GM19240 (cell line): ENCODE measurements around the gene LMCD1.
A peak's percentile ranks its signal among the peaks of the same experiment; 100 is the strongest.

Experiments used
- DNase-seq: peaks from one replicate; pipeline ENCODE4 v3.0.0; 2011; ENCODE audit warnings: low spot score; ENCODE audit not compliant: insufficient read length

Gene LMCD1

GRCh38 chr3:8501371-8502131 lies at the start of gene LMCD1:
Gene LMCD1 (plus strand): TSS chr3:8501823. CDS start chr3:8501939, 116 bp downstream.
- DNase-seq = peak; percentile 31

GRCh38 chr3:8452112-8452511 lies 49.5 kb upstream of the LMCD1 start:
- no peak for DNase-seq

- DNase-seq = no peak
Measured at GRCh38 chr3:8453153-8453552, 48.5 kb upstream of the LMCD1 start.

- no peak for DNase-seq
Measured at GRCh38 chr3:8455526-8456411, 45.9 kb upstream of the LMCD1 start.

GRCh38 chr3:8456412-8456811 lies 45.2 kb upstream of the LMCD1 start:
- DNase-seq = no peak

GRCh38 chr3:8457039-8457438 lies 44.6 kb upstream of the LMCD1 start:
- DNase-seq = no peak

- no peak for DNase-seq
Measured at GRCh38 chr3:8458238-8458661, 43.4 kb upstream of the LMCD1 start.

- no peak for DNase-seq
Measured at GRCh38 chr3:8458711-8459110, 42.9 kb upstream of the LMCD1 start.

GRCh38 chr3:8460050-8460708 lies 41.4 kb upstream of the LMCD1 start:
- no peak for DNase-seq

- DNase-seq = no peak
Measured at GRCh38 chr3:8460815-8461456, 40.7 kb upstream of the LMCD1 start.

- no peak for DNase-seq
Measured at GRCh38 chr3:8464668-8465067, 37.0 kb upstream of the LMCD1 start.

- no peak for DNase-seq
Measured at GRCh38 chr3:8466526-8466925, 35.1 kb upstream of the LMCD1 start.

GRCh38 chr3:8470801-8471200 lies 30.8 kb upstream of the LMCD1 start:
- no peak for DNase-seq

- no peak for DNase-seq
Measured at GRCh38 chr3:8472549-8472948, 29.1 kb upstream of the LMCD1 start.

- DNase-seq = no peak
Measured at GRCh38 chr3:8473029-8473428, 28.6 kb upstream of the LMCD1 start.

GRCh38 chr3:8473990-8474389 lies 27.6 kb upstream of the LMCD1 start:
- no peak for DNase-seq

GRCh38 chr3:8474991-8475390 lies 26.6 kb upstream of the LMCD1 start:
- no peak for DNase-seq

- DNase-seq = no peak
Measured at GRCh38 chr3:8480699-8481098, 20.9 kb upstream of the LMCD1 start.

GRCh38 chr3:8481380-8481779 lies 20.2 kb upstream of the LMCD1 start:
- DNase-seq = no peak

- DNase-seq = no peak
Measured at GRCh38 chr3:8482263-8482662, 19.4 kb upstream of the LMCD1 start.

- no peak for DNase-seq
Measured at GRCh38 chr3:8482960-8483665, 18.5 kb upstream of the LMCD1 start.
